GM12878 (cell line): ENCODE results near the gene GUK1. TPM values are rescaled to one million over a fixed set of nuclear protein-coding genes. Genes with fewer than 3 reads are reported as not detected.

ENCODE experiments used
- ATAC-seq: fragments of 200-7000 bp; cut with Tn5 transposase; 3 replicates; pipeline ENCODE4 v1.9.1; 2020; ENCODE audit warnings: mild to moderate bottlenecking, moderate library complexity
- BruUV-seq: library from RNA; stranded (reverse); fragments of 400-500 nt; replicated peaks from 2 replicates; lab custom pipeline; 2021; lab: Mats Ljungman, UMichigan
- CTCF ChIA-PET: fragments of 300-600 bp; sonication (Branson Sonifier 250); formaldehyde crosslinking; extraction: SDS; loops from one replicate; lab custom pipeline; 2021; ENCODE audit warnings: inconsistent platforms; lab: Yijun Ruan, JAX
- POLR2A ChIA-PET: fragments of 350-600 bp; formaldehyde crosslinking; extraction: SDS; loops from one replicate; lab custom pipeline; 2021; ENCODE audit warnings: inconsistent platforms; lab: Charles Lee
- RAD21 ChIA-PET: fragments of 300-600 bp; sonication (Branson Sonifier 250); formaldehyde crosslinking; loops from one replicate; lab custom pipeline; 2023; ENCODE audit warnings: antibody characterized with exemption; ENCODE audit not compliant: unreplicated experiment; lab: Charles Lee
- SMC1A ChIA-PET: fragments of 300-600 bp; sonication (Branson Sonifier 250); formaldehyde crosslinking; loops from one replicate; lab custom pipeline; 2023; ENCODE audit not compliant: unreplicated experiment, uncharacterized antibody; lab: Charles Lee
- DNase-seq: peaks from one replicate; pipeline ENCODE4 v3.0.0-alpha.2; 2011; ENCODE audit warnings: low read depth, low spot score
- FAIRE-seq: peaks from 3 replicates; lab custom pipeline; 2011; peaks lifted over from hg19 to GRCh38; lab: Jason Lieb, UNC
- H2AFZ ChIP-seq: 2 replicates; pipeline ENCODE4 v1.6.0; 2011; ENCODE audit warnings: low read depth, low read length, control low read depth; ENCODE audit not compliant: control insufficient read depth
- H3K27ac ChIP-seq: 2 replicates; pipeline ENCODE4 v1.5.1; 2011; ENCODE audit warnings: control low read depth; ENCODE audit not compliant: control insufficient read depth, insufficient read depth
- H3K27me3 ChIP-seq, 2 experiments: replicated peaks in 1 of 2; 2 replicates each; pipeline versions ENCODE4 v1.6.0 to v1.6.1; 2011; ENCODE audit warnings: low read length in 1 of 2; ENCODE audit not compliant: control insufficient read depth in 2 of 2, insufficient read depth in 2 of 2
- H3K36me3 ChIP-seq, 2 experiments: 2 replicates each; pipeline ENCODE4 v1.5.1; 2011; ENCODE audit warnings: low read length in 1 of 2; ENCODE audit not compliant: control insufficient read depth in 2 of 2, insufficient read depth in 2 of 2
- H3K4me1 ChIP-seq: 2 replicates; pipeline ENCODE4 v1.6.1; 2011; ENCODE audit warnings: mild to moderate bottlenecking, low read length, moderate library complexity, mixed read lengths; ENCODE audit not compliant: control insufficient read depth, insufficient read depth
- H3K4me2 ChIP-seq: 2 replicates; pipeline ENCODE4 v1.6.0; 2011; ENCODE audit warnings: control low read depth; ENCODE audit not compliant: control insufficient read depth, insufficient read depth
- H3K4me3 ChIP-seq: fragments of 200-600 bp; sonication (generic); 2 replicates; pipeline ENCODE4 v1.5.1; 2016
- H3K79me2 ChIP-seq: 2 replicates; pipeline ENCODE4 v1.6.0; 2011; ENCODE audit warnings: low read length; ENCODE audit not compliant: control insufficient read depth, insufficient read depth
- H3K9ac ChIP-seq: 2 replicates; pipeline ENCODE4 v1.8.0; 2011; ENCODE audit warnings: low read length, control low read depth, mixed read lengths; ENCODE audit not compliant: control insufficient read depth, insufficient read depth
- H3K9me3 ChIP-seq: replicated peaks from 3 replicates; pipeline ENCODE4 v1.5.1; 2011; ENCODE audit warnings: mild to moderate bottlenecking, low read length; ENCODE audit not compliant: control insufficient read depth, insufficient read depth
- H4K20me1 ChIP-seq: 2 replicates; pipeline ENCODE4 v1.6.0; 2011; ENCODE audit not compliant: control insufficient read depth, insufficient read depth
- BRCA1 ChIP-seq: IDR thresholded peaks from 2 replicates; pipeline ENCODE4 v1.6.1; 2011; ENCODE audit warnings: low read depth, low read length, improper control_type of control experiment
- DPF2 ChIP-seq: fragments of 450-650 bp; IDR thresholded peaks from 2 replicates; pipeline ENCODE4 v1.6.1; 2017; ENCODE audit warnings: mild to moderate bottlenecking
- IKZF2 ChIP-seq, 2 experiments: fragments of 450-650 bp; IDR thresholded peaks; 2 replicates each; pipeline ENCODE4 v1.6.1; 2017; ENCODE audit warnings: mild to moderate bottlenecking in 2 of 2, moderate library complexity in 2 of 2
- SIX5 ChIP-seq: IDR thresholded peaks from 2 replicates; pipeline ENCODE4 v1.6.1; 2011; ENCODE audit warnings: mild to moderate bottlenecking, low read depth, low read length, moderate library complexity; ENCODE audit not compliant: severe bottlenecking
- SP1 ChIP-seq: IDR thresholded peaks from one replicate; pipeline ENCODE4 v1.6.1; 2011; ENCODE audit warnings: low read depth, low read length
- SREBF2 ChIP-seq: IDR thresholded peaks from 2 replicates; pipeline ENCODE4 v1.6.1; 2012; ENCODE audit warnings: mild to moderate bottlenecking, low read length
- WGBS: methylation state at CpG from one replicate; pipeline ENCODE4 v1.1.6; 2016; ENCODE audit warnings: low lambda C conversion rate; ENCODE audit not compliant: insufficient replicate concordance, insufficient coverage; ENCODE audit errors: missing lambda C conversion rate; 5-methylcytosine and 5-hydroxymethylcytosine counted together
- in situ Hi-C: fragments of 300-500 bp; cut with MboI; formaldehyde crosslinking; loops from 9 replicates; pipeline ENCODE4 v1.14.3; 2018; ENCODE audit warnings: mixed read lengths
- intact Hi-C: fragments of 100-400 bp; cut with micrococcal nuclease; formaldehyde crosslinking; loops from one replicate; pipeline ENCODE4 v1.14.2; 2022; ENCODE audit not compliant: unreplicated experiment
- polyA plus RNA-seq, 11 experiments: library from polyadenylated mRNA; depleted of rRNA in 4 of 11; unstranded in 6 of 11; stranded (reverse) in 5 of 11; fragments of >200 nt; fragmentation: Nextera tagmentation in 4 of 11; fragmentation: Illumina TruSeq in 1 of 11; extraction: Ambion mirVana in 4 of 11; extraction: Trizol in 1 of 11; gene quantifications; 1 replicate in 1 of 11; 2 replicates in 10 of 11; pipeline versions ENCODE4 v1.2.1 to v1.2.3, GENCODE V29; 2011 to 2016; ENCODE audit warnings: inconsistent platforms in 2 of 11, missing spikeins in 2 of 11, low read depth in 1 of 11
- total RNA-seq, 4 experiments: library from RNA; depleted of rRNA in 3 of 4; stranded (reverse); fragments of >200 nt in 3 of 4; fragmentation: Illumina TruSeq in 1 of 4; extraction: Trizol in 1 of 4; gene quantifications; 2 replicates each; pipeline versions ENCODE4 v1.2.1 to v1.2.3, GENCODE V29; 2013 to 2021
- TF ChIP-seq, protein P1 (sequence below): IDR thresholded peaks from 2 replicates; pipeline ENCODE4 v1.6.1; 2011; ENCODE audit warnings: mild to moderate bottlenecking, low read depth, low read length, moderate library complexity; ENCODE audit not compliant: insufficient replicate concordance

Gene GUK1
- total and polyA plus RNA-seq, 10 of the 15 experiments (the other 5 are each of a cell fraction or from before 2014, with no cell fraction given) = 6.3 to 357 (median 203) TPM

DNA sequence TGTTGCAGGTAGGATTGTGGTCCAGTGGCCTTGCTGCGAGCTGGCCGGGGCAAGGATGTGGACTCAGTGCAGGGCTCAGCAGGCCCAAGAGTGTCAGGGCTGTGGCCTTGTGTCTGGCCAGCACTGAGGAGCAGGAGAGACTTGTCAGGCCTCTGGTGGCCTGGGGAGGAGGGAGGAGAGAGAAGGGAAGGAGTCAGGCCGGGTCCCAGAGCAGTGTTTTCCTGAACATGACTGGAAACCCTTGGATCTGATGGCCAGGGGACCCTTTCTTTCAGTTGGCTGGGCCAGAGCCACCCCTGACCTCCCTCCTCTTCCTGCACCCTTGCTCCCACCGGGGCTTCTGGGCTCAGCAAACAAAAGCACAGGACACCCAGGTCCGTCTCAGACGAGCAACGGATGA lies 30.6 kb downstream of the GUK1 start:
- Histone ChIP-seq H3K9ac (no peak overlapping the region), H3K27me3 (no peaks in the 10 kb centered on the region), H3K4me2 (no peak overlapping the region), H3K9me3 (no peaks in the 10 kb centered on the region), H4K20me1 (no peaks in the 10 kb centered on the region), H3K4me1 (peaks cover 10% of the 10 kb centered on the region), H3K36me3 (peaks cover 0 to 5% of the 10 kb centered on the region in 2 experiments; a peak in 2 of 4 replicates), H3K79me2 (peaks cover 4% of the 10 kb centered on the region), H3K27ac (no peak overlapping the region), H3K4me3 (no peak overlapping the region), H2AFZ (no peak overlapping the region)
- ChIA-PET SMC1A (no interaction called here), CTCF (interaction anchor here (1.1 kb wide), 1 partner anchor 40 kb away, joined by 3 read pairs; no protein-coding TSS in a partner anchor), POLR2A (no interaction called here), RAD21 (no interaction called here)
- FAIRE-seq (no peak), DNase-seq (no peak), ATAC-seq (no peak)
- intact Hi-C loops = no loop called here
- in situ Hi-C loops = loop anchor here (5.0 kb wide), 1 partner anchor 33 kb away; no protein-coding TSS in a partner anchor
- no peak for TF ChIP-seq BRCA1
- no peak for TF ChIP-seq SREBF2
- no peak for TF ChIP-seq IKZF2 (IDR thresholded peaks at IDR 0.05)
- TF ChIP-seq DPF2 = no peak
- TF ChIP-seq SP1 = no peak
- TF ChIP-seq SIX5 = no peak
- TF ChIP-seq, protein P1, sequence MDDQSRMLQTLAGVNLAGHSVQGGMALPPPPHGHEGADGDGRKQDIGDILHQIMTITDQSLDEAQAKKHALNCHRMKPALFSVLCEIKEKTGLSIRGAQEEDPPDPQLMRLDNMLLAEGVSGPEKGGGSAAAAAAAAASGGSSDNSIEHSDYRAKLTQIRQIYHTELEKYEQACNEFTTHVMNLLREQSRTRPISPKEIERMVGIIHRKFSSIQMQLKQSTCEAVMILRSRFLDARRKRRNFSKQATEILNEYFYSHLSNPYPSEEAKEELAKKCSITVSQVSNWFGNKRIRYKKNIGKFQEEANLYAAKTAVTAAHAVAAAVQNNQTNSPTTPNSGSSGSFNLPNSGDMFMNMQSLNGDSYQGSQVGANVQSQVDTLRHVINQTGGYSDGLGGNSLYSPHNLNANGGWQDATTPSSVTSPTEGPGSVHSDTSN = no peak
- no TSS peak for BruUV-seq
- WGBS = 74% methylated on average over 7 of the region's 7 CpGs
